MM.1S (cell line): ENCODE data around the gene MGST2.
A peak's percentile ranks its signal among the peaks of the same experiment; 100 is the strongest.

Experiments used
- EZH2 ChIP-seq: fragments of 300-600 bp; sonication (generic); optimal IDR thresholded peaks from 2 replicates; pipeline ENCODE3; 2017; ENCODE audit warnings: low read depth, mild to moderate bottlenecking, antibody characterized with exemption, low read length, mixed read lengths
- TF ChIP-seq, protein P1 (sequence below): fragments of 300-600 bp; sonication (generic); IDR thresholded peaks from 2 replicates; pipeline ENCODE4 v1.5.1; 2016; ENCODE audit warnings: antibody characterized with exemption, low read length, mixed read lengths

GRCh38 chr4:139651282-139652194, 14.1 kb upstream of the MGST2 start:
- TF ChIP-seq, protein P1, sequence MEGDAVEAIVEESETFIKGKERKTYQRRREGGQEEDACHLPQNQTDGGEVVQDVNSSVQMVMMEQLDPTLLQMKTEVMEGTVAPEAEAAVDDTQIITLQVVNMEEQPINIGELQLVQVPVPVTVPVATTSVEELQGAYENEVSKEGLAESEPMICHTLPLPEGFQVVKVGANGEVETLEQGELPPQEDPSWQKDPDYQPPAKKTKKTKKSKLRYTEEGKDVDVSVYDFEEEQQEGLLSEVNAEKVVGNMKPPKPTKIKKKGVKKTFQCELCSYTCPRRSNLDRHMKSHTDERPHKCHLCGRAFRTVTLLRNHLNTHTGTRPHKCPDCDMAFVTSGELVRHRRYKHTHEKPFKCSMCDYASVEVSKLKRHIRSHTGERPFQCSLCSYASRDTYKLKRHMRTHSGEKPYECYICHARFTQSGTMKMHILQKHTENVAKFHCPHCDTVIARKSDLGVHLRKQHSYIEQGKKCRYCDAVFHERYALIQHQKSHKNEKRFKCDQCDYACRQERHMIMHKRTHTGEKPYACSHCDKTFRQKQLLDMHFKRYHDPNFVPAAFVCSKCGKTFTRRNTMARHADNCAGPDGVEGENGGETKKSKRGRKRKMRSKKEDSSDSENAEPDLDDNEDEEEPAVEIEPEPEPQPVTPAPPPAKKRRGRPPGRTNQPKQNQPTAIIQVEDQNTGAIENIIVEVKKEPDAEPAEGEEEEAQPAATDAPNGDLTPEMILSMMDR: peak; percentile 94
- TF ChIP-seq EZH2: no peak
